Right renal pelvis (tissue), 4 donors: ENCODE results near the gene GPRIN1. TPM values are rescaled to one million over a fixed set of nuclear protein-coding genes. Genes with fewer than 3 reads are reported as not detected.
A peak's percentile ranks its signal among the peaks of the same experiment; 100 is the strongest.

ENCODE experiments used
- DNase-seq, 4 donors: peaks; one replicate each; pipeline ENCODE4 v3.0.0-alpha.2; 2013; ENCODE audit warnings: low read depth in 4 of 4, low spot score in 3 of 4, missing footprints in 1 of 4
- polyA plus RNA-seq, 4 donors: library from polyadenylated mRNA; unstranded; fragments of 120-200 nt; gene quantifications; one replicate each; pipeline ENCODE4 v1.2.1, GENCODE V29; 2013; ENCODE audit not compliant: insufficient read length in 4 of 4

Gene GPRIN1
- 1 to 10 TPM; 1.3 to 2.1 (median 1.8) TPM for polyA plus RNA-seq

- DNase-seq, result peak in 2 of 4 donors; percentile 43 to 48
These were observed at the start of gene GPRIN1 for GRCh38 chr5:176609724-176610434. Gene GPRIN1 (minus strand): TSS chr5:176610156. CDS start chr5:176599834, 10,322 bp downstream.

- no peak for DNase-seq
These were observed 49.5 kb upstream of the GPRIN1 start for GRCh38 chr5:176659512-176659839.

- no peak for DNase-seq
These were observed 49.0 kb upstream of the GPRIN1 start for GRCh38 chr5:176658817-176659511.

GRCh38 chr5:176658007-176658599 lies 48.1 kb upstream of the GPRIN1 start:
- DNase-seq, result peak in 1 of 4 donors; percentile 33

GRCh38 chr5:176656467-176656990 lies 46.6 kb upstream of the GPRIN1 start:
- no peak for DNase-seq

GRCh38 chr5:176654856-176655255 lies 44.9 kb upstream of the GPRIN1 start:
- DNase-seq, result no peak

GRCh38 chr5:176653401-176654385 lies 43.7 kb upstream of the GPRIN1 start:
- no peak for DNase-seq

GRCh38 chr5:176652136-176652535 lies 42.2 kb upstream of the GPRIN1 start:
- DNase-seq, result no peak

- DNase-seq, result no peak
These were observed 41.6 kb upstream of the GPRIN1 start for GRCh38 chr5:176651472-176651980.

GRCh38 chr5:176650354-176650884 lies 40.5 kb upstream of the GPRIN1 start:
- no peak for DNase-seq

- DNase-seq, result no peak
These were observed 38.7 kb upstream of the GPRIN1 start for GRCh38 chr5:176648474-176649194.

GRCh38 chr5:176647843-176648473 lies 38.0 kb upstream of the GPRIN1 start:
- DNase-seq, result peak in 1 of 4 donors; percentile 28

GRCh38 chr5:176647030-176647842 lies 37.3 kb upstream of the GPRIN1 start, which contains the start of gene TSPAN17:
Gene TSPAN17 (plus strand): TSS chr5:176647484. CDS start chr5:176647616, 132 bp downstream.
- peak; percentile 98 to 99 (median 98) for DNase-seq

GRCh38 chr5:176646707-176647029 lies 36.7 kb upstream of the GPRIN1 start:
- DNase-seq, result no peak

GRCh38 chr5:176646049-176646706 lies 36.2 kb upstream of the GPRIN1 start:
- DNase-seq, result no peak

- DNase-seq, result no peak
These were observed 35.1 kb upstream of the GPRIN1 start for GRCh38 chr5:176644878-176645670.

GRCh38 chr5:176644294-176644693 lies 34.3 kb upstream of the GPRIN1 start:
- no peak for DNase-seq
